ENCODE results near the gene BEX4.

Gene BEX4

DNA sequence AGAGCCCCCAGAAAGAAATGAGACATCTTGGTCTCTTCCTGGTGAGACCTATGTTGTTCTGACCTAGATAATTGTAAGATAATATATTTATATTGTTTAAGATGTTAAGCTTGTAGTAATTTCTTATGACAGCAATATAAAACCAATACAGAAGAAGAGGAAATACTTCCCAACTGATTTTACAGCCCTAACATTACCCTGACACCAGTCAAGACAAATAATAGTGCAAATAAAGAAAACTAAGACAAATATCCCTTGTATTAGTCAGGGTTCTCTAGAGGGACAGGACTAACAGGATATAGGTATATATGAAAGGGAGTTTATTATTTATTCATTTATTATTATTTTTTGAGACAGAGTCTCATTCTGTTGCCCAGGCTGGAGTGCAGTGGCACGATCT lies 21.4 kb downstream of the BEX4 start:
- DNase-seq (ENCODE audit: low spot score), result no peak

DNA sequence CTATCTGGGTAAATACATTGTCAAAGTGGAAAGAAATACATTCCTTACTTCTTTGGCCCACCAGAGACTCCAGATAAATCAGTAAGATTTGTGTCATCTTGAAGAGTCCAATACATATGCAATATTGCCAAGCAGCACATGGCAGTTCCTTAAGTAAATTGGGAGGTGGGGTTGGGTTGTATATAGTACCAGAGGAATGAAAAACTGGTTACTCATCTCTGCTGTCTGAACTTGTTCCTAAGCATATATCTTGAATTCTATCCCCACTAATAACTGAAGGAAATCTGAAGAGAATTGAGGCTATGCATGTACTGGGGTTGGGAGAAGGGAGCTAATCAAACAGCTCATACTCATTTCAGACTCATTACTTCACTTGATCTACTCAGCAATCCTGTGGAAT lies 25.2 kb downstream of the BEX4 start:
- DNase-seq (ENCODE audit: low spot score), result no peak

DNA sequence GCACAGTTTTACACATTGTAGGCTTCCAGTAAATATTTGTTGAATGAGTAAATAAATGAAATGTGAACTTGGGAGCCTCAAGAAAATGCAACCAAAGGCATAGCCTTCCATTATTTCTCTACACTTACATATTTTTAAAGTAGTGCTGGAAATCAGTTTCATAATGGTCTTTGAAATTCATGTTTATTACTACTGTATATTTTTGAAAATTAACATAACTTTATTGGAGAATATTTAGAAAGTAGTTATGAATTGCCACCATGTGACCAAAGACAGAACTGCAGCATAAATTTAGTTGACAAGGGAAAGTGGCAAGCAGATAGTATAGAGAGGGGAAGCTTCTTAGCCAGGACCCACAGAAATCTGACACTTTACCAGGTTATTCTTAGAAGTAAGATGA lies 33.6 kb downstream of the BEX4 start:
- peak; percentile 35 for DNase-seq (ENCODE audit: low spot score)

DNA sequence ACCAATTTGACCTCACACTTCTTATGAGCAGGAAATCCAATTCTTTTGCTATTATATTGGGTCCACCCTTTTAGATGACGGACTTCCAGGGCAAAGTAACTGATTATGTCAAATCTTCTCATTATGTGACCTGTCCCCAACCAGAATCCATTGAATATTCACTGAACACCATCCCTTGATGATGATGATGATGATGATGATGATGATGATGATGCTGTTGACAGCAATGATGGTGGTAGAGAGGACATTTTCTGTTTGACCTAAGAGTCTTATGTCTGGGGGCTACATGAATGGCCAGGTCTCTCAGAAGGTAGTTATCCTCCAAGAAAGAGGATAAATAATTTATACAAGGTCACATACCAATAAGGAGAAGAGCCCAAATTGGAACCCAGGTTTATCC lies 34.9 kb downstream of the BEX4 start:
- no peak for DNase-seq (ENCODE audit: low spot score)

DNA sequence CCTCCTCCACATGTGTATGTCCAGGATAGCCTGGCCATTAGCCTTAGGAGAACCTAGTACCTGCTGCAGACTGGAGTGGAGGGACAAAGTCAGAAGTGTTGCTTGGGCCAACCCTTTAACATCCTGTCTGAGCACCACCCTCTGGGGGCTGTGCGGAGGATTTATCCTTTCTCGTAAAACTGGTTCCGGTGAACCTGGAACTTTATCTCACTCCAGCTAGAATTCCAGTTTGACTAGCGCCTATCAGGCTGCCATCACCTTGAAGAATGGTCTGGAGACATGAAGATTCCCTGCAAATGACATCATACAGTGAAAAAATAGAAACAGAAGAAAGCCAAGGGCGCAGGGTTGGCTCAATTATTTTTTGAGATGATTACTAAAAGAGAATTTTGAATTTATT lies 36.1 kb downstream of the BEX4 start:
- DNase-seq (ENCODE audit: low spot score), result no peak

DNA sequence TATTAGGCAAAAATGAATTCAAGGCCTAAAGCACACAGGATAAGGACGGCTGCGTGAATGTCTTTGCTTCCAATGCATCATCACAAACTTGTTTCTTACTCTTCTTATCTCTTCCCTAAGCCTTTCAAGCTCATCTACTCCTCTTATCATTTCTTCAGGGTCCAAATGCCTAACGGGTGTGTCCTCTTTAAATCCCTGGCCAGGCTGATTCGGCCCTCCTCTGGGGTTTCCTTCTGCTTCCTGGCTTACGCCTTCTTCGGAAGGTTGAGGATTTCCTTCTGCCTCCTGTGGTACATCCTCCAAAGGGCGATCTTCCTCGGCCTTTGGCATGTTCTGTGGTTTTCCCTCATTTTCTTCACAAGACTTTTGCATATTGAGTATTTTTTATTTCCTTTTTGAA lies 38.7 kb downstream of the BEX4 start:
- DNase-seq (ENCODE audit: low spot score), result no peak

DNA sequence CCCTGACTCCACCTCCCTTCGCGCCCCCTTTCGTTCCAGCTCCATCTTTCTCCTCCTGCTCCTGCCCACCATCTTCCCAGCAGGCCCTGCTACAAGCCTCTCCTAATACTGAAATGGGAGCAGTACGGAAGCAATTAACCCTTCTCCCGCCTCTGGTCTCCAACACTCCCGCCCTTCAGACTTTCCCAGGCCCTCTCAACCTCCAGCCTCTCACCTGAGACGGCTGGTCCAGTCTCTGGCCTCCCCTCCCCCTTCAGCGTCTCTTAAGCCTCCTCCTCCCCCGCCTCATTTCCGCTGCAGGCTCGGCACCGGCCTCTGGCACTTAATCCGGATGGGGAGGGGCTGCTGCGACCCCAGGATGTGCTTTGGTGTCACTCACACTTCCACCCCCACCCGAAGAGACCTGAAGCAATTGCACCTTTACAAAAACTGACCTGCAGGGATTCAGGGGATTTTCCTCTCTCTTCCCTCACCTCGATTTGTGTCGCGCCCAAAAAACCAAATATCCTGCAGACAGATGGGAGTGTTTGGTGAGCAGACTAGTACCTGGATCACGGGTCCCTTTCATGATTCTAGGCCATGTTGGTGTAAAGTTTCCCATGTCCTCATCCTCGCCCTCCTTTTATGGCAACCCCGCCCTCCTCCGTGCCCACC lies 39.4 kb downstream of the BEX4 start:
- peak; percentile 15 for DNase-seq (ENCODE audit: low spot score)

DNA sequence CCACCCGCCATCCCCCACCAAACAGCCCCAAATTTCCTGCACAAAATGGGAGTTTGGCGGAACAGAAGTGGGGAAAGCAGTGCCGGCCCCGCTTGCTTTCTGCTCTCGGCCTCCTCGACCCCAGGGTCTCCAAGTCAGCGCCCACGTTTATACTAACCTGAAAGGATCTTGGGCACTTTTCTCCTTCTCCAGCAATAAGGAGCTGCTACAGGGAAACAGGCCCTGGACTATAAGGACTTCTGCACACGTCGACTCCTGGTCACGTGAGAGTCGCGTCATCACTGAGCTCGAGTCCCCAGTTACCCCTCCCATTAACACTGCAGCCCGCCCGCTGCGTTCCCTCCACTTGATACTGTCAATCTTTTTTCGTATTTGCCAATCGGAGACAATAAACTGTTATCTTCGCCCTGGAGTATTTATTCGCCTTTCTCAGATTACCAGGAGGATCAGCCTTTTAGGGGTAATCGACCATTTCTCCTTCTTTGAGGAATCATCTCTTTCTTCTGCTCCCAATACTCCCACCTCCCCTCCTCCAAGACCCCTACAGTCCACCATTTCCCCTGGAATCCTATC lies 40.1 kb downstream of the BEX4 start, which contains the start of gene TCEAL8:
TCEAL8 (minus strand) TSS at position 235 of the 573 bp plus-strand sequence. CDS start 1,176 bp downstream, outside the sequence.
- DNase-seq (ENCODE audit: low spot score), result peak; percentile 52

DNA sequence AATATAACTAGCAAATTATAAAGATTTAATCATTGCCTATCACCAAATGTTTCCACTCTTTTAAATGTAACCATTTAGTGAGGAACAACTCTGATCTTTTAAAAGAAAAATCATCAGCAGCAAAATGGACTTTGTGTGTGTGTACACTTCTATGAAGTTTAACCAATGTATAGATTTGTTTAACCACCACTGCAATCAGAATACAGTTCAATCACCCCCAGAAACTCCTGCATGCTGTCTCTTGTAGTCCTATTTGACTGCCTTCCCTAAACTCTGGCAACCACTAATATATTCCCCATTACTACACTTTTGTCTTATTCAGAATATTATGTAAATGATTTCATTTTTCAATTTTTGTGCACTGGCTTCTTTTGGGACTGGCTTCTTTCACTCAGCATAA lies 41.7 kb downstream of the BEX4 start:
- no peak for DNase-seq (ENCODE audit: low spot score)

DNA sequence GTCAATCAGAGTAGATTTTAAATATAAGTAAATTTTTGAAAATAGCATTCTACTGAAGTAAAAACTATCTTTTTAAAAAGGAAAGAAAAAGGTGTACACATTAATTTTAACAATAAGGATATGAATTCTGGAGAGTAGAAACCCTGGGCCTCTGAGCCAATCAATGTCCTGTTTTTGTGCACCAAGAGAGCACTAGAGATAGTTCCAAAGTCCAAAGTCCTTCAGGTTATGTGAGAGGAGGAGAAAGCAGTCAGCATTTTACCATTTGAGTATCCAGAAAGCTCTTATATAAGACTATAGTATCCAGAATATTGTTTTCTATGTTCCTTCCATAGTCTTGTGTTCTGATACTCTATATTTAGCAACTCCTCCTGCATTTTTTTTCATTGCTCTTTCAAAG lies 43.4 kb downstream of the BEX4 start:
- DNase-seq (ENCODE audit: low spot score), result no peak
